ENCODE data around the gene RNU5D-1.
A peak's percentile ranks its signal among the peaks of the same experiment; 100 is the strongest.

DNA sequence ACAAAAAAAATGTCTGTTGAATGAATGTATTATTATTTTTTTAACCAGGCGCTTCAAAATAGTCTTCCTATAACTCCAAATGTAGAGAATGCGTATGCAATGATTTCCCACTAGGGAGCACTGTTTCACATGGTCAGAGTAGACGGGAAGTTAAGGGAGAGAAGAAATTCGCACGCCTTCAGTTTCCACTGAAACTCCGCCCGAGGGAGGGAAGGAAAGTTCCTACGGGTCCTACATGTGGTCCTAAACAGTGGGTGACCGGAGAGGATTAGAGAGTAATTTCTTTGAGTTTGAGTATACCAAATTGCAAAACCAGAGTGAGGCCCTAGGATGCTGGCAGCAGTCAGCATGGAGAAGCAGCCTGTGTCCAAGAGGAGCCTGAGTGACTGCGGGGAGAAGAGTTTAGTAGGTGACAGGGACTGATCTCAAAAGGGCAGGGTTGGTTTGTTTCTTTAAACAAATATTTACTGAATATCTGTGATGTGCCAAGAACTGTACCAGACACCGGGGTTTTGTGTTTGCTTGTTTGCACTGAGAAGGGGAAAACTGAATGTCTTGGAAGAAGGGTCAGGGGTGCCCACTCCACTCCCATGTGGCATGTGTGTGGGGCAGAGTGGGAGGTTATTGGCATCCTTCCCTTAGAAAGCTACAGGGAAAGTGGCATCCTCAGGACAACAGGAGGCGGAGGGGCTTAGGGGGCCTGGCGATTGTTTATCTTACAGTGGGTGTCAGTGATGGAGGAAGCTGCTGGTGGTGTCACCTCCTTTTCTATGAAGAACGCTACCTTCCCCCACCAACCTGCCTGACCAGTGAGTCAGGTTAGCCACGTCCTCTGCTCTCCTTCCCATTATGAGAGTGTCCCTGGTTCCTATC is 22.8 kb downstream of the RNU5D-1 start:
- TF ChIP-seq, protein P1, sequence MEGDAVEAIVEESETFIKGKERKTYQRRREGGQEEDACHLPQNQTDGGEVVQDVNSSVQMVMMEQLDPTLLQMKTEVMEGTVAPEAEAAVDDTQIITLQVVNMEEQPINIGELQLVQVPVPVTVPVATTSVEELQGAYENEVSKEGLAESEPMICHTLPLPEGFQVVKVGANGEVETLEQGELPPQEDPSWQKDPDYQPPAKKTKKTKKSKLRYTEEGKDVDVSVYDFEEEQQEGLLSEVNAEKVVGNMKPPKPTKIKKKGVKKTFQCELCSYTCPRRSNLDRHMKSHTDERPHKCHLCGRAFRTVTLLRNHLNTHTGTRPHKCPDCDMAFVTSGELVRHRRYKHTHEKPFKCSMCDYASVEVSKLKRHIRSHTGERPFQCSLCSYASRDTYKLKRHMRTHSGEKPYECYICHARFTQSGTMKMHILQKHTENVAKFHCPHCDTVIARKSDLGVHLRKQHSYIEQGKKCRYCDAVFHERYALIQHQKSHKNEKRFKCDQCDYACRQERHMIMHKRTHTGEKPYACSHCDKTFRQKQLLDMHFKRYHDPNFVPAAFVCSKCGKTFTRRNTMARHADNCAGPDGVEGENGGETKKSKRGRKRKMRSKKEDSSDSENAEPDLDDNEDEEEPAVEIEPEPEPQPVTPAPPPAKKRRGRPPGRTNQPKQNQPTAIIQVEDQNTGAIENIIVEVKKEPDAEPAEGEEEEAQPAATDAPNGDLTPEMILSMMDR (IDR thresholded peaks at IDR 0.05), result peak in 4 of 7 experiments; percentile 45 to 57 (median 52)
- no peak for TF ChIP-seq POLR2A (IDR thresholded peaks at IDR 0.05)

All from stomach (tissue), 4 donors.